OCI-LY7 (cell line): ENCODE results near the gene CACNA2D2. TPM values are rescaled to one million over a fixed set of nuclear protein-coding genes. Genes with fewer than 3 reads are reported as not detected.

Experiments used
- BruUV-seq: library from RNA; stranded (reverse); fragments of 400-500 nt; replicated peaks from 2 replicates; lab custom pipeline; 2021; lab: Mats Ljungman, UMichigan
- CTCF ChIA-PET: fragments of 300-600 bp; sonication (Branson Sonifier 250); formaldehyde crosslinking; loops from one replicate; lab custom pipeline; 2022; ENCODE audit warnings: antibody characterized with exemption; ENCODE audit not compliant: unreplicated experiment; lab: Charles Lee
- POLR2A ChIA-PET: fragments of 300-600 bp; sonication (Branson Sonifier 250); formaldehyde crosslinking; loops from one replicate; lab custom pipeline; 2022; ENCODE audit warnings: antibody characterized with exemption; lab: Charles Lee
- DNase-seq: peaks from one replicate; pipeline ENCODE4 v3.0.0-alpha.2; 2015; ENCODE audit warnings: low spot score
- H2AFZ ChIP-seq: fragments of 200-600 bp; sonication (generic), shearing (Covaris generic); 2 replicates; pipeline ENCODE4 v1.6.1; 2014; ENCODE audit warnings: mild to moderate bottlenecking, antibody characterized with exemption, low read length, moderate library complexity
- H3K27ac ChIP-seq: fragments of 200-600 bp; sonication (generic); 2 replicates; pipeline ENCODE4 v1.5.1; 2014; ENCODE audit warnings: mixed run types, low read depth, mild to moderate bottlenecking, moderate library complexity, low read length, inconsistent platforms; ENCODE audit not compliant: poor library complexity, severe bottlenecking
- H3K36me3 ChIP-seq: fragments of 200-600 bp; sonication (generic); 2 replicates; pipeline ENCODE4 v1.6.1; 2014; ENCODE audit warnings: mild to moderate bottlenecking, antibody characterized with exemption, low read length, moderate library complexity, mixed read lengths; ENCODE audit not compliant: insufficient read depth
- H3K4me1 ChIP-seq: fragments of 200-600 bp; sonication (generic); 2 replicates; pipeline ENCODE4 v1.5.1; 2014; ENCODE audit warnings: mild to moderate bottlenecking, low read length; ENCODE audit not compliant: insufficient read depth, poor library complexity, severe bottlenecking
- H3K4me2 ChIP-seq: fragments of 200-600 bp; sonication (generic); 2 replicates; pipeline ENCODE4 v1.6.1; 2014; ENCODE audit warnings: mild to moderate bottlenecking, low read length
- H3K4me3 ChIP-seq: fragments of 200-600 bp; sonication (generic); 2 replicates; pipeline ENCODE4 v1.5.1; 2014; ENCODE audit warnings: mild to moderate bottlenecking, low read depth, low read length; ENCODE audit not compliant: poor library complexity, severe bottlenecking
- H3K79me2 ChIP-seq: fragments of 200-600 bp; sonication (generic); 2 replicates; pipeline ENCODE4 v1.6.1; 2016; ENCODE audit warnings: low read depth, mild to moderate bottlenecking, low read length, moderate library complexity, mixed read lengths; ENCODE audit not compliant: insufficient read depth
- H3K9me2 ChIP-seq: fragments of 200-600 bp; sonication (generic); 2 replicates; pipeline ENCODE4 v1.6.1; 2016; ENCODE audit warnings: mild to moderate bottlenecking, low read length, mixed read lengths; ENCODE audit not compliant: insufficient read depth
- H3K9me3 ChIP-seq: fragments of 200-600 bp; sonication (generic); 2 replicates; pipeline ENCODE4 v1.6.1; 2014; ENCODE audit warnings: mild to moderate bottlenecking, mixed run types, low read length, mixed read lengths
- H4K20me1 ChIP-seq: fragments of 200-600 bp; sonication (generic); 2 replicates; pipeline ENCODE4 v1.6.1; 2014; ENCODE audit warnings: mild to moderate bottlenecking, antibody characterized with exemption, low read length, moderate library complexity, mixed read lengths; ENCODE audit not compliant: insufficient read depth
- CTCF ChIP-seq: fragments of 200-600 bp; sonication (generic); conservative IDR thresholded peaks from 2 replicates; pipeline ENCODE4 v1.5.1; 2014; ENCODE audit warnings: mild to moderate bottlenecking, antibody characterized with exemption, low read length, moderate library complexity, mixed read lengths
- EZH2phosphoT487 ChIP-seq: fragments of 200-600 bp; sonication (generic); IDR thresholded peaks from 2 replicates; pipeline ENCODE4 v1.6.1; 2018; ENCODE audit warnings: low read depth, borderline replicate concordance, mild to moderate bottlenecking, mixed run types, antibody characterized with exemption, low read length, moderate library complexity, mixed read lengths
- intact Hi-C: fragments of 100-400 bp; cut with micrococcal nuclease; formaldehyde crosslinking; loops from one replicate; pipeline ENCODE4 v1.10.0; 2022; ENCODE audit not compliant: unreplicated experiment
- total RNA-seq, 2 experiments: library from RNA; depleted of rRNA in 1 of 2; stranded (reverse); fragments of >200 nt in 1 of 2; shearing (Covaris generic) in 1 of 2; gene quantifications; 2 replicates each; pipeline ENCODE4 v1.2.3, GENCODE V29; 2014 to 2022

The CACNA2D2 gene
- total RNA-seq, 2 experiments from 2014 or later = 0.09 to 0.21 TPM

- Histone ChIP-seq H3K4me1 (peaks cover 34% of the 10 kb centered on the region), H3K27ac (no peak overlapping the region), H3K9me2 (no peaks in the 10 kb centered on the region), H4K20me1 (no peaks in the 10 kb centered on the region), H2AFZ (no peak overlapping the region), H3K9me3 (no peaks in the 10 kb centered on the region), H3K36me3 (peaks cover 24% of the 10 kb centered on the region; the same call in 1 of the 2 replicates), H3K4me3 (no peak overlapping the region), H3K79me2 (peaks cover 12% of the 10 kb centered on the region; the same call in 1 of the 2 replicates), H3K4me2 (no peak overlapping the region)
- POLR2A ChIA-PET = interaction anchor here (1.2 kb wide), 1 partner anchor 27 kb away, joined by 3 read pairs; the partner anchor contains the start of gene NPRL2
- CTCF ChIA-PET = interaction anchor here (1.9 kb wide), 1 partner anchor 31 kb away, joined by 5 read pairs; the partner anchor contains the start of gene IFRD2
- no peak for DNase-seq
- intact Hi-C loops = loop anchor here (5.0 kb wide), 1 partner anchor 96 kb away; no protein-coding TSS in a partner anchor
- TF ChIP-seq EZH2phosphoT487 (no peak), CTCF (no peak)
- no TSS peak for BruUV-seq
Measured at GRCh38 chr3:50323092-50323600, 180.3 kb downstream of the CACNA2D2 start.

GRCh38 chr3:50322386-50323091, 180.9 kb downstream of the CACNA2D2 start, which contains the start of gene HYAL2:
Gene HYAL2 (minus strand): TSS chr3:50322745. CDS start chr3:50320489, 2,256 bp downstream.
- TF ChIP-seq EZH2phosphoT487 (no peak), CTCF (no peak)
- CTCF ChIA-PET = interaction anchor here (1.9 kb wide), 1 partner anchor 30 kb away, joined by 5 read pairs; the partner anchor contains the start of gene IFRD2
- Histone ChIP-seq H4K20me1 (no peaks in the 10 kb centered on the region), H3K9me3 (no peaks in the 10 kb centered on the region), H3K36me3 (peaks cover 24% of the 10 kb centered on the region; the same call in 1 of the 2 replicates), H3K4me2 (peak within 1 kb of the TSS; percentile 73), H3K79me2 (peaks cover 9% of the 10 kb centered on the region; the same call in 1 of the 2 replicates), H3K9me2 (no peaks in the 10 kb centered on the region), H2AFZ (peak within 1 kb of the TSS; percentile 59; the same call in 1 of the 2 replicates), H3K27ac (peak within 1 kb of the TSS; percentile 51), H3K4me1 (peaks cover 41% of the 10 kb centered on the region), H3K4me3 (peak within 1 kb of the TSS; percentile 72)
- POLR2A ChIA-PET = no interaction called here
- intact Hi-C loops = loop anchor here (5.0 kb wide), 1 partner anchor 95 kb away; no protein-coding TSS in a partner anchor
- BruUV-seq = no TSS peak
- DNase-seq = no peak
